IMR-90 (cell line): Measurements from ENCODE around the gene DHRS13.

Experiments used
- BHLHE40 ChIP-seq: fragments of 150-350 bp; IDR thresholded peaks from 2 replicates; pipeline ENCODE4 v1.6.1; 2016; ENCODE audit warnings: mild to moderate bottlenecking, low read depth, low read length
- CHD1 ChIP-seq: IDR thresholded peaks from 2 replicates; pipeline ENCODE4 v1.6.1; 2012; ENCODE audit warnings: low read depth, low read length, improper control_type of control experiment
- CTCF ChIP-seq: conservative IDR thresholded peaks from 2 replicates; pipeline ENCODE4 v1.5.1; 2012; ENCODE audit warnings: mild to moderate bottlenecking, low read depth, low read length, improper control_type of control experiment
- FOS ChIP-seq: fragments of 150-350 bp; IDR thresholded peaks from 2 replicates; pipeline ENCODE4 v1.6.1; 2016; ENCODE audit warnings: low read depth, low read length
- MAFK ChIP-seq: IDR thresholded peaks from 2 replicates; pipeline ENCODE4 v1.6.1; 2012; ENCODE audit warnings: low read depth, low read length, improper control_type of control experiment
- POLR2A ChIP-seq: IDR thresholded peaks from 2 replicates; pipeline ENCODE4 v1.6.1; 2012; ENCODE audit warnings: mild to moderate bottlenecking, low read depth, low read length
- RAD21 ChIP-seq: IDR thresholded peaks from 2 replicates; pipeline ENCODE4 v1.6.1; 2012; ENCODE audit warnings: low read length, improper control_type of control experiment
- SMC3 ChIP-seq: fragments of 150-350 bp; IDR thresholded peaks from 2 replicates; pipeline ENCODE4 v1.6.1; 2016; ENCODE audit warnings: low read depth, mild to moderate bottlenecking, antibody characterized with exemption, low read length, moderate library complexity
- USF2 ChIP-seq: fragments of 150-350 bp; IDR thresholded peaks from 2 replicates; pipeline ENCODE4 v1.6.1; 2017; ENCODE audit warnings: mild to moderate bottlenecking, antibody characterized with exemption, low read length, low read depth

GRCh38 chr17:28888832-28889231 lies 14.0 kb downstream of the DHRS13 start:
- TF ChIP-seq POLR2A (no peak), USF2 (no peak), CTCF (no peak), BHLHE40 (no peak), FOS (no peak), SMC3 (no peak), RAD21 (no peak), MAFK (no peak), CHD1 (no peak)
